Globus pallidus (tissue), 1 donor: ENCODE data around the gene BFSP2.

Experiments
- DNase-seq: peaks from one replicate; pipeline ENCODE4 v3.0.0-alpha.2; 2015; ENCODE audit warnings: low spot score

The BFSP2 gene

DNA sequence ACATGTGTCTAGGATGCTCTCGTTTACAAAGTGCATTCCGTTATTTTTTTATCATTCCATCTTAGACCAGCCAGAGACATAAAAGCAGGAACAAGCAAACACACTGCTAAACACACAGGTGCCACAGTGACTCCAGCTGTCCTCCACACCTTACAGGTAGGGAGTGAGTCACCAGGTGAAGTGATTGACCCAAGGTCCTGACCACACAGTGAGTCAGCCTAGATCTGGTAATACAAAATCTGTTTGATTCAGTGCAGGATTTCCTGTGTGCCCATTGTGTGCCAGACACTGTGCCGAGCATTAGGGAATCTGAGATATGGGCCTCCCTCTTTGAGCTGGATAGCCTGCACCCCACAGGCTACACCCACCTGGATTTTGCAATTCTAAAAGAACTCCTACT is 16.7 kb upstream of the BFSP2 start:
- no peak for DNase-seq

DNA sequence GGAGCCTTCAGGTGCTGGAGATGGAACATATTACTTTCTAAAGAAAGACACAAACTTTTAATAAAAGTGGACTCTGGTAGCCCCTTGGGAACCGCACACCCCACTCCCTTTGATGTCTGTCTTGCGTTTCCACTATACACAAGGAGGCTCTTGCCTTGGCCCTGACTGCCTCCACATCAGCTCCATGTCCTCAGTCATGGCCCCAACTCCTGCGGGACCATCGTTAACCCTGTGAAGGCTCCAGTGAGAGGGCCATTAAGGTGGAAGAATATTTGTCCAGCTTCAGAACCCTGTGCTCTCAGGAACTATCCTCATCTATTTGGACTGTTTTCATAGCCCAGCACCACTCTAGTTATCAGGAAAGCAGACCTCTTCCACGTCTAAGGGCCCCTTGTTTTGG is 16.1 kb upstream of the BFSP2 start:
- no peak for DNase-seq

DNA sequence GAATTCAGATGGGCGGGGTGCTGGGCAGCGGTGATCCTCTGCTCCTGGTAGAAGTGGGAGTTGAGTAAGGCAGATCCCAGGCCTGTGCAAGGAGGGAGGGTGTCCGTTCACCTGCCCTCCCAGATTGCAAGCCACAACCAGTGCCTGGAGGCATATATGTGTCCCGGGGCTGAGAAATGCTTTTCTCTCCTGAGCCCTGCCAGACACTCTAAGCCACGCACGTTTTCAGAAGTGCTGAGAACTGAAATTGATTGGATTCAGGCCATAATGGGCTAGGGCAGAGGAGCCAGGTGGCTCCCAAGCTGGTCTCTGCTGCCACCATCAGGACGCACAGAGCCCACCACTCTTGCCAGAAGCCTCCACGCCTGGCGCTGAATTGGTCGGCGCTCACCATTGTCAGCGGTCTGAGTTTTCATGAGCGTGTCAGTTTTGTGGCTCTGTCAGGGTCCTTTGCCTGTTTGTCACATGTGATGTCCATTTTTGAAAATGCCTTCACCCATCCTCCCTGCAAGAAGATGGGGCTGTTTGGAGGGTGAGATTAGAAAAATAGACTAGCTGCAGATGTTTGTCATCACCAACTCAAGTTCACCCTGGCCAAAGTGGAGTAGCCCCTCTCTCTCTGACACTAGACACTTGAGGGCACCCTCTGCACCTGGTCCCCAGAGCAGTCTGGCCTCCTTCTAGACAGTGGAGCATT is 15.4 kb upstream of the BFSP2 start:
- DNase-seq: peak; percentile 53

GRCh38 chr3:133386876-133387275 is 13.0 kb upstream of the BFSP2 start:
- DNase-seq: no peak

DNA sequence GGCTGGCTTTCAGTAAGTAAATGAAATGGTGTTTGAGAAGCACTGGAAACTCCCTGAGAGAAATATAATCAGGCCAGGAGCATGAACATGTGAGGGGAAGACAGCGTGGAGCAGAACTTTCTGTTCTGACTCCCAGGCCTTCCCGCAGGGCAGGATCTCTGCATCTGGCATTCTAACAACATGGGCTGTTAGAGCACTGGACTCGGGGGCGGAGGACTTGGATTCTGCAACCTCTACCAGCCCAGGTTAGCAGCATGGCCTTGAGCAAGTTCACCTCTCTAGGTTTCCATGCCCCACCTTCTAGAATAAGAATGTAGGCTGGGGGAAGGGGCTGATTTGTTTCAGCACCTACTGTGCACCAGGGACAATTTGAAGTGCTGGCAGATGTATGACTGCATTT is 12.5 kb upstream of the BFSP2 start:
- DNase-seq: no peak

DNA sequence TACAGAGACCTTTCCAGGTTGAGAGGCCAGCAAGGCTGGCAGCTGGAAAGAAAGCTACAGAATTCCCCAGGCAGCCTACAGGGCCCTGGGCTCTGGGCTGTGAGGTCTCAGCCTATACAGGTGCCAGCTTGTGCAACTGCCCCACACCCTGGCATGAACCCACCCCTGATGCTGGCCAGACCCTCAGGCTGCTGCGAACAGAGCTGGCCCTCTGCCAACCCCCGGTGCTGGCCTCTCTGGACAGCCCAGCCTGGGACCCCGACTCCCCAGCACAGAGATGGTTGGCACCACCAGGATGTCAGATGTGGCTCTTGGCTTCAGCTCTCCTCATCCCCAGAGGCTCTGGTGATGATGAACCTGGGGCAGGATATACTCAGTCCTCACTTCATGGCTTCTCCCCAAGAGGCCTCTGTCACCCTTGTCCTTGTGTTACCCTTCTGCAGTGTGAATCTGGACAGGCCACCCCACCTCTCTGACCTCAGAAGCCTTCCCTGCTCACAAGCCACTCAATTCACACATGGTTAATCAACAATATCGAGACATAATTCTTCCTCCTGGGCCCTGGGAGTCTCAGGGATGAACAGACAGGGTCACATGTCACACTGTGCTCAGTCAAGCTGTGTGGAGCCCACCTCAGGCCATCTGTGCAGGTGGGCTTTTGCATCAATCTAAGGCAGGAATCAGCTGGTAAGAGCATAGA is 11.0 kb upstream of the BFSP2 start:
- no peak for DNase-seq

GRCh38 chr3:133390715-133391114 is 9.1 kb upstream of the BFSP2 start:
- no peak for DNase-seq

DNA sequence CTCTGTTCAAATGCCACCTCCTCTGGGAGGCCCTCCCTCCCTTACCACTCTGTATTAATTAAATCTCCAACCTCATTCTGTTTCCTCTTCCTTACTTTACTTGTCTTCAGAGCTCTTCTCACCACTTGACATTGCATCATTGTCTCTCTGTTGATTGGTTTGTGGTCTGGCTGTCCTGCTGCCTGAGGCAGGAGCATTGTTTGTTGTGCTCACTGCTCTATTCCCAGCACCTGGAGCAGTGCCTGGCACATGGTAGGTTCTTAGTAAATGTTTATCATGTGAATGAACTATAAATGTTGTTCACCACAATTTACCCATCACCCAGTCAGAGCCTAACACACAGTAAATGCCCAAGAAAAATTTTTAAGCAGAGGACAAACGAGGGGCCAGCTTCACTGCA is 6.7 kb upstream of the BFSP2 start:
- no peak for DNase-seq

DNA sequence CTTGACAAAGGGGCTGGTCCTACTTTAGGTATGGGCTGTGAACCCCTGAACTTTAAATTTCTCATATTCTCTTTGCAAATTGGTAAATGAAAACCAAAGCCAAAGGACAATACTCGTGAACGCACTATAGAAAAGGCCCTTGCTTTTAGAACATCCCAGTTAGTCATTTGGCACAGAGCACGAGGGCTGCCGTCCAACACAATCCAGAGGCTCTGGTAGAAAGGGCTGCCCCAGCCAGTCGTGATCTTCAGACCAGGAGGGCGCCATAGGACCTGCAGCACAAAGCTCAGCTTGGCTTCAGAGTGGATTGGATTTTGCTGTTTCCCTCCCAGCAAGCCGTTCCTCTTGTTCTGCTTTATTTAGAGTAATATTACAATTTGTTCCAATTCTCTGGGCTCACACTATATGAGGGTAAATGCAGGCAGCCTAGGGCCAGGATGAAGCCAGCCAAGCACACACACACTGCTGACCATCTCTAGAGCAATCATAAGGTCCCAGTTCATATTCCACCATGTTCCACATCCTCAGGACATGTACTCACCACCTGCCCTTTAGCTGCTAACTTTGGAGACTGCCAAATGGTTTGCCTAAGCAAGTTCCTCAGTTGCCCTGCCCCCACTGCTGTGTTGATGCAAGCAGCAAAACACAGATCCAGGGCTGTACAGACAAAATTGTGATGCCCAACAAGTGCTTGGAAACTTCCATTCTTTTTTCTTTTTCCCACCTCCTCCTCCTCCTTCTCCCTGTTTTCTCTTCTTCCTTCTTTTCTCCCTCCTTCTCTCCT is 6.0 kb upstream of the BFSP2 start:
- DNase-seq: no peak

DNA sequence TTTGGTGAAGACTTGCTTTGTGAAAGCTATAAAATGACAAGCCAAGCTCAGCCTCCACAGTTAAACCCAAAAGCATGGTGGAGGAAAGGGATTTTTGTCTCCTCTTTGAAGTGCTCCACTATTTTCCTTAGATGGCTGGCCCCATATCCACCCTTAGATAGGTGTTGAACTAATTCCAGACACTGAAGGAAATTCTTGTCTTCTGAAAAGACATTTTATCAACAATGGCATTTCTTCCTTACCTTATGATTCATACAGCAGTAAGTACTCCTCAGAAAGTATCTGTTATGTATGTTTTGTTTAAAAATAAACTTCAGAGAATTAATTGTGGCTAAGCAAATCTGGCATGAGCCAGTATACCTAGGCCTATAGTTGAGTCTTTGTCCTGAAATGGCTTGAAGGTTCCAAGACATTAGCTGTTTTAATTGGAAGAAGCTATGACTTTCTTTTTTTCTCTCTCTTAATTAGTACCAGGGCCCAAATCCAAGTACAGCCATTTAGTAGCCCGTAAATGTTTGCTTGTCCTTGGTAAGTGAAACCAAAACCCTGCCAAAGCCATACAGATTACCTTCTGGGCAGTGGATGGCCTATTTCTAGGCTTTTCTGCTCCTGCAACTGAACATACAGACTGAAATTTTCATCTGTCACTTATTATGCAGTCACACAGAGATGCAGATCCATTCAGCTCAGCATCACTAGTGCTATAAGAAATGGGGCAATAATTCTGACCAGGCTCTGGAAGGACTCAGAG is 5.1 kb upstream of the BFSP2 start:
- no peak for DNase-seq

- DNase-seq: no peak
These were observed 3.0 kb upstream of the BFSP2 start for GRCh38 chr3:133396906-133397305.

GRCh38 chr3:133401374-133402135 is 1.7 kb downstream of the BFSP2 start:
- DNase-seq: no peak

DNA sequence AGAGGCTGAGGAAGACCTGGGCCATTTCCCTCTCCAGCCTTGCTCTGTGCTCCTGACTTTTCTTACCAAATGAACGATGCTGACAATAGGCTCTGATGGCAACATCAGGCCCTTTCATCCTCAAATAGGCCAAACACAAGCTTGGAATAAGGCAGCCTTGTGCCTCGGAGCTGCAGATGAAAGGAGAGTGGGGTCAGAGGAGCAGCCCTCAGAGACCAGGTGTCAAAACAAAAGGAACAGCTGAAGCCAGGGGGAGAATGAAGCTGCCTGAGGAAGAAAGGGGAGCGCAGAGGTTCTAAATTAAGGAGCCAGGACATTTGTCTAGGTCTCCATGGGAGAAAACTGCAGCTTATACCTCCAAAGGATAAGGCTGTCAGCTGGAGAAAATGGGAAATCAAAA is 5.1 kb downstream of the BFSP2 start:
- DNase-seq: no peak

DNA sequence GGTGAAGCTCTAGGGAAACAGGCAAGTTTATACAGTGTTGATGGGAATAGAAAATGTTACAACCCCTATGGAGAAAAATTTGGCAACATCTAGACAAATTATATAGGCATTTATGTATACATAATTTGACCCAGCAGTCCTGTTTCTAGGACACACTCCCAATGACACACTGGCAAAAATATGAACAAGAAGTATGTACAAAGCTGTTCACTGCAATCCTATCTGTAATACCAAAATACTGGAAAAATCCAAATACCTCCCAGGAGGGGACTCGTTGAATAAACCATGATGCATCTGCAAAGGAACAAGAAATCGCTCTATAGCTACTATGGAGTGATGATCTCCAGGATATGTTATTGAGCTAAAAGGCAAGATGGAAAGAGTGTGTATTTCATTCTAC is 8.5 kb downstream of the BFSP2 start:
- no peak for DNase-seq

GRCh38 chr3:133408961-133409360 is 9.1 kb downstream of the BFSP2 start:
- no peak for DNase-seq

DNA sequence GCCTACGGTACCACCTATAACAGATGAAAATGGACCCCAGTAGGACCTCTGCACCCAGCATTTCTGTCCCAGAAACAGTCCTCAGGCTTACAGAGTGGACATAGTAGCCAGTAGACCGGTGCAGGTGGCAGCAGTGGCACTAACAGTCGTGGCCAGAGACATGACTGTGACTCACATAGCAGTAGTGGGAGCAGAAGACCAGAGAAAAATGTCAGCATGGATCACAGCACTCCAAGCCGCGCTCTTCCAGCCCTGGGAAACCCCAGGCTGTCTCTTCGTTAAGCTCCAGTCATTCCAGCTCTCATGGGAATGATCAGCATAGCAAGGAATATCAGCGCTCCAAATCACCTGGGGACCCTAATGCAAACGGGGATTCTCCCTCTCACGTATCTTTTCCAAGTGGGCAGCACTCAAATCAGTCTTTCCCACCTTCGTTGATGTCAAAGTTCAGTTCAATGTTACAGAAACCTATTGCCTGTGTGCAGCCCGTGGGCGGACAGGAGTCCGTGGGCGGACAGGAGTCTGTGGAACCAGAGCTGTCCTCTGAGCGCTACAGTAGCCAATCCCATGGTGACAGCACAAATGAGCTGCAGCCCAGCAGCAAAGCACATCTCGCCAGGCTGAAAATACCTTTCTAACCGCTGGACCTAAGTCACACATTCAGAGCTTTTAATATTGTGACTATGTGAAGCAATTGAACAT is 10.5 kb downstream of the BFSP2 start:
- DNase-seq: no peak

DNA sequence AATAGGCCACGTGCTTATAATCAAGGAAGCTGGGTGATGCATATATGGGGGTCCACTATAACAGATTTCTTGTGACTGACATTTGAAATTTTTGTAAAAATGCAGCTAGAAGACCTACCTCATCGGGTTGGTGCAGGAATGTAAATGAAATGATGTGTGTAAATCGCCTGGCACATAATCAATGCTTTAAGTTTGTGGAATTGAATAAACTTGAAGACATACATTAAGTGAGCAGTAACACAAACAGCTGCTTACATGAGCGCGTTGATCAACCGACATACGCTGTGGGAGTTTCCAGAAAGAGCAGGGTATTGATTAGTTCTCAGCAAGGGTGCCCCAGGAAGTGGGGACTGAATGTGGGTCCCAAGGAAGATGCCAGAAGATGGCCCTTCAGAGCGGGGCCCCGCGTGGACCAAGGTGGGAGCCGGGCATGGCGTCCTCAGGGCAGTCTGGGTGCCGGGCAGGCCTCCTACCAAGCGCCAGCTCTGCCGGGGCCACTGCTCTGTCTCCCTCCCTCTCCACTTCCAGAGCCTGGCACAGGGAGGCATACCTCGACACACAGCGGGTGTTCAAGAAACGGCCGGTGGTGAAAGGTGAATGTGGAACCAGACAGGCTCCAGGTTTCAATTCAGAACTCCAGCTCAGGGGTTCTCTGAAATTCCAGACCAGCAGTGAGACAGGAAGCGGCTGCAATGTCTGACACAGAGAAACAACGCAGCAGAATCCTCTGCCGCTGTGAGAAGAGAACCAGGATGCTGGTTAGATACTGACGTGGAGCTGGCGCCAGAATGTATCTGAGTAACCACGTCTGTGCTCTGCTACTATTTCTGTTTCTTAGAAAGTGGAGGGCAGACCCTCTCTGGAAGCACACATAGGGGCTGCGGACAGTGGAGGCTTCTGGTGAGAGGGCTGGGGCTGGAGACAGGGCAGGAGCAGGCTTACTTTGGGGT is 12.6 kb downstream of the BFSP2 start:
- no peak for DNase-seq

DNA sequence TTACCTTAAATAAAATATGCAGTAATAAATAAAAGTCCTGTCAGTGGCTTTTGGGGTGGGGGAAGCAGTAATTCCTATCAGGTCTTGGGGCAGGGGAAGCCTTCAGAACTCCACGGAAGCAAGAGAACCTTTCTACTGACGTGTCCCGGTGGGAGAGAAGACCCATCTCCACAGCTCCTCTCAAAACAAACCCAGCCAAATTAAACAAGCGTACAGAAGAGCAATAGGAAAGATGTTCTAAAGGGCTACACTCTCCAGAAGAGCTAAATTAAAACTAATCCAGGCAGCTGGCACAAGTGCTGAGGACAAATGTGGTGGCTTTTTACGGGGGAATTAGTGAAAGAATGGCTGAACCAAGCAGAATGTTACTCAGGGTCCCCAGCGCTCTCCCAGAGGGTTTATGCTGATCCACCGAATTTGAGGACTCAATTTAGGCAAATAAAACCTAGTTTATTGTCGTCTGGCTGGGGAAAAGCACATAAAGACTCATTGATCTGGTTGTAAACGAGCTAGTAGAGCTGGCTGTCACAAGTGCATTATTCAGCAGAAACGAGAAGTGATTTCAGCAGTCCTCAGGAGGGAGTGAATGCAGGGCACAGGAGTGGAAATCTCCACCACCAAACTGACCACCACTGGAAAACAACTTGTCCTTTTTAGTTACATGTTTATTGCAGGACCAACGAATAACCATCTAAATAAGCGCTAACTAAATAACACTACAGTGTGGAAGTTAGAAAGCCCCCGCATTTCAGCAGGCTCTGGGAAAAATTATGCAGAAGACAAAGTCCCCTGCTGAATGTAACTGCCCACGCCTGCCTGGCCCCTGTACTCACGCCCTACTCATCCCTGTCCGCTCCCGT is 13.5 kb downstream of the BFSP2 start:
- DNase-seq: peak; percentile 70

DNA sequence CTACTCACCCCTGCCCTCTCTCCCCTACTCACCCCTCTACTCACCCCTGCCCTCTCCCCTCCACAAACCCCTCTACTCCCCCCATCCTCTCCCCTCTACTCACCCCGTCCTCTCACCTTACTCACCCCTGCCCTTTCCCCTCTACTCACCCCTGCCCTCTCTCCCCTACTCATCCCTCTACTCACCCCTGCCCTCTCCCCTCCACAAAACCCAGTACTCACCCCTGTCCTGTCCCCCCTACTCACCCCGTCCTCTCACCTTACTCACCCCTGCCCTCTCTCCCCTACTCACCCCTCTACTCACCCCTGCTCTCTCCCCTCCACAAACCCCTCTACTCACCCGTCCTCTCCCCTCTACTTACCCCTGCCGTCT is 14.2 kb downstream of the BFSP2 start:
- DNase-seq: no peak
